Ecto neural progenitor cell (in vitro differentiated cells): ENCODE data around the gene ZBED1.
"Not testable (repeated sequence)": the region's sequence is repeated elsewhere in the genome, so short reads cannot be mapped to it uniquely, and the experiment has no call there.

Source experiments
- DNase-seq: peaks from one replicate; pipeline ENCODE4 v3.0.0-alpha.2; 2018; ENCODE audit warnings: low spot score

Gene ZBED1

DNA sequence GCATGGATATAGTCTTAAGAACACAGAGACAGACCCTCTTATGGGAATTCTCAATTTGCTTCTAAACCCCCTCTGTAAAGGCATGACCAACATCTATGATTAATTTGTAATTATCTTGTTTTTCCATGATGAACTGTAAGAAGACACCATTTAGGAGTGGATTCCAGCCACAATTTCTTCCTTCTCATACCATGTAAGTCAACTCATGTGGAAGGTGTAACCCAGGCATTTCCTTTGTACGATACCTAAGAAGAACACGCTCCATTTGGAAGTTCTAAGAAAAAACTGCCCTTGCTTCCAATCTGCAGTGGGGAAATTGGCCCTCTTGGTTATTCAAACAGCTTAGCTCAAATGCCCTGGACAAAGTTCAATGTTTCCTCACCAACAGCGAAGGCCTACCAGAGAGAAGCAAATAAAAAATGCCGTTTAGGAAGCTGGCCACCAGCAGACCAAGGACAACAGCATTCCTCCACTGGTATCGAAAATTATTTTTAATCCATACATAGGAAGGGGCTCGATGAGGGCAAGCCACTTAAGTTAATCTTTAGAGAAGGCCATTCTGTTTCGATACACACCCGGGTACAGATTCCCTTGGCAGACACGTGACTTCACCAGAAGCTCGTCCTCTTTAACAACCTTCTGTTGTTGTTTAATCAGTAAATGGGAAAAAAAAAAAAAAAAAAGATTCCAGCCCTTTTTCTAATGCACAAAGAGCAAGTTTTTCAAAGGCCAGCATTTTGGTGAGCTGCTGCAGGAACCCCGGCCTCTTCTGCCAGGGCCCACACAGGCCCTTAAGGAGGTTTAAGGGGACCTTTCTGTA is 2.6 kb downstream of the ZBED1 start:
- no peak for DNase-seq

DNA sequence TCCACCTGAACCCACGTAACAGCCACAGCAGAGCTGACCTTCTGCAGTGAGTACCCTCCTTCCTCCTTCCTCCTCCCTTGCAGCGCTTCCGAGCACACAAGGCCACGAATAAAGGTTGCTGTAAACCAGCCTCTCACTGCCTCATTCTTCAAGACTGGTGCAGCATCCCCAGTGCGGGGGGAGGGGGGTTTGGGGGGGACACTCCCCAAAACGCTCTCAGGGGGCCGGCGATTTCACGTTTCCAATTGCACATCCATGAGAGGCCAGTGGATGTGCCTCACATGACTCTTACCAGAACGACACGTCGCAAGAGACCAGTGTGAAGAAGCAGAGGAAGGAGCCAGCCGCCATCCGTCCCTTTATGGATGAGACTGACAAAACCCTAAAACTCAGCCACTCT is 5.2 kb downstream of the ZBED1 start:
- peak; percentile 34 for DNase-seq

DNA sequence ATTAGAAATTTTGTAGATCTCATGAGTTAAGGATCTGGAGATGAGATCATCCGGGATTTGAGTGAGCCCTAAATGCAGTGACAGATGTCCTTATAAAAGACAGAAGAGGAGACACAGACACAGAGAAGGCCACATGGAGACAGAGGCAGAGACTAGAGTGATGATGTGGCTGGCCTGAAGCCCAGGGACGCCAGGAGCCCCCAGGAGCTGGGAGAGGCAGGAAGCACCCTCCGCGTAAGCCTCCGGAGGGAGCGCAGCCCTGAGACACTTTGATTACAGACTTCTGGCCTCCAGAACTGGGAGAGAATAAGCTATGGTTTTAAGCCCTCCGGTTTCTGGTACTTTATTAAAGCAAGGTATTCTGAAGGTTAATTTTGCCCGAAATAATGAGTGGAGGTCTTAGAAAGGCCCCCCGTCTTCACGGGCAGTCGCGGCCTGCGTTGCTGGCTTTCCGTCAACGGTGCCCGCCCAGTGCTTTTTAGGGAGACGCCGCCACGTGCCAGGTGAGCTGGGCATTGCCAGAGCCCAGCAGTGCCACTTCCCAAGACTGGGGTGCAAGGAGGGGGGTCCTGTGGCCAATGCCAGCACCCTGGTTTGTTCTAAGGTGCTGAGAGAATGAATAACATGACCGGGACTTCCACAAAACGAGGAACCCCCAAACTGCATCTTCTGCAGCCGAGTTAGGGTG is 8.1 kb downstream of the ZBED1 start:
- peak; percentile 35 for DNase-seq

DNA sequence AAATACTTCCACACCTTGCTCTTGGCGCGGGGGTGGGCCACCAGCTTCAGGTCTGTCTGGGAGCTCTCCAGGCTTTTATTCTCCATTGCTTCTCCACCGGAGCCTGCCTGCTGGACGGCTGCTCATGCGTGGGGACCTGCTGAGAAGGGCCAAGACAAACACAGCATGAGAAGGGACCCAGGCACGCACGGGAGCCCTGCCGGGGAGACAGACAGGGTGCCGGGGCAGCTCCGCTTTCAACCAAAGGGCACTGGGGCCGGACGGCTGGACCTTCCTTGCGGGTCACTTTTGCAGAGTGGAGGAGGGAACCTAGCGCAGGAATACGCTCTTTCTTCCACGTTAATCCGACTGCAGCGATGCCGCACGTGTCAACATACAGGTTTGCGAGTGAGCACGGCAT is 10.1 kb downstream of the ZBED1 start:
- no peak for DNase-seq

DNA sequence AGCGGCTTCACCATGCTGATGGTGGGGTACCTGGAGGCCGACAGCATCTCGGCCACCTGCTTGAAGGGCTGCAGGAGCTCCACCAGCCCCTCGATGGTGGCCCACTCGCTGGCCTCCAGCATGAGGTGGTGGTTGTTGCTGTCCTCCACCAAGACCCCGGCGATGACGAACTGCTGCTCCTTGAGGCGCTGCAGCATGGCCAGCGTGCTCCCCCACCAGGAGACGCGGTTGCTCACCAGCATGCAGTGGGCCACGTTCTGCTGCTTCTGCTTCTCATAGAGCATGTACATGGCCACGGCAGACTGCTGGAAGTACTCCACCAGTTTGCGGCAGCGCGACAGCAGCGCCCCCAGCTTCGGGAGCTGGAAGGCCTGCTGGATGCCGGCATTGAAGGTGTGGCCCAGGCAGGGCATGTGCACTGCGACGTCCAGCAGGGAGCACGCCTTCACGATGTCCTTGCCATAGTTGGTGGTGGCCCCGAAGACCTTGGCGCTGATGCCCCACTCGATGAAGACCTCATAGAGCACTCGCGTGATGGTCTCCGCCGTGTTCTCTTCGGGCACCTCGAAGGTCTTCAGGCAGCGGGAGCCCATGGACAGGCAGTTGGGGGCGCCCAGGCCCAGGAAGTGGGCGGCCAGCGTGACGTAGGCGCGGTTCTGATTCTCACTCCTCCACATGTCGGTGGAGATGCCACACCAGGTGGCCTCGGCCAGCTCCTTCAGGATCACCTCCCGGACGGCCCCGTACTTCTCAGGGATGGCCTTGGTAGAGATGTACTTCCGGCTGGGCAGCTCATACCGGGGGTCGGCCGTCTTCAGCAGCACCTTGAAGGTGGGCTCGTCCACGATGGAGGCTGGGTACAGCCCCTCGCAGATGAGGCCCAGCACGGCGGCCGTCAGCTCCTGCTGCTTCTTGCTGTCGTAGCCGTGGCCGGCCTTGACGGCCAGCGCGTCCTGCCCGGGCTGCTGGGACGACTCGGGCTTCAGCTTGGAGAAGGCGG is 11.0 kb downstream of the ZBED1 start:
- no peak for DNase-seq

DNA sequence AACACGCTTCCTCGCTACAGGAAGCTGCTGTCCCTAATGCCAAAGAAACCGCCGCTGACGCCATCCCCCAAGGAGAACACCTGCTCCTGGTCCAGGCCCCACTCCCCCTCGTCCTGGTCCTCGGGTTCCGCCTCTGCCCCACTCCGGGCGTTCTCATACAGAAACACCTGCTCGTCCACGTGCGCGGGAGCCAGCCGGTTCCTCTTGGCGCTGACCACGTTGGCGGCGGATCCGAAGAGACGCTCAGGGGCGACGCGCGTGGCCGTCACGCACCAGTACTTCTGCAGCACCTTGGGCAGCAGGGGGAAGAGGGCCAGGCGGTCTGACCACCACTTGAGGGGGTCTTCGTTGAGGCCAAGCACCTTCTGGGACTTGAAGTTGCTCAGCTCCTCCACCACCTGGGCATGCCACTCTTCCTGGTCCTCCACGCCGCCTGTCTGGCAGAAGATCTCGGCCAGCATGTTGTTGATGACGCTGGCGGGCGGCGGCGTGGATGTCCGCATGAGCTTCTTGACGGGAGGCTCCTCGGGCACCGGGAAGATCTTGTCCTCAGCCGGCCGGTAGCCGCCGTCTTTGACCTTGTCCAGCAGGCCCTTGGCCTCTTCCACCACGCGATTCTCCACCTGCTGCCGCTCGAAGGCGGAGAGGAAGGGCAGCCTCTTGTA is 12.0 kb downstream of the ZBED1 start:
- DNase-seq, result no peak

DNA sequence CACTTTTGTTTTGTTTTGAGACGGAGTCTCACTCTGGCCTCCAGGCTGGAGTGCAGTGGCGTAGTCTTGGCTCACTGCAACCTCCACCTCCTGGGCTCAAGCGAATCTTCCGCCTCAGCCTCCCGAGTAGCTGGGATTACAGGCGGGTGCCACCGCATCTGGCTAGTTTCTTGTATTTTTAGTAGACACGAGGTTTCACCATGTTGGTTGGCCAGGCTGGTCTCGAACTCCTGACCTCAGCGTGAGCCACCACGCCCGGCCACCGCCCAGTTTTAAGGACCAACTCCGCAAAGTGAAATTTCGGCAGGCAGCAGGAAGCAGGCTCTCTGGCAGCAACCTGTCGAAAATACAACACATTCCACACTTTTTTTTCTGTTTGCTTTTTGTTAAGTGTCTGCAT is 13.4 kb downstream of the ZBED1 start:
- DNase-seq, result no peak

DNA sequence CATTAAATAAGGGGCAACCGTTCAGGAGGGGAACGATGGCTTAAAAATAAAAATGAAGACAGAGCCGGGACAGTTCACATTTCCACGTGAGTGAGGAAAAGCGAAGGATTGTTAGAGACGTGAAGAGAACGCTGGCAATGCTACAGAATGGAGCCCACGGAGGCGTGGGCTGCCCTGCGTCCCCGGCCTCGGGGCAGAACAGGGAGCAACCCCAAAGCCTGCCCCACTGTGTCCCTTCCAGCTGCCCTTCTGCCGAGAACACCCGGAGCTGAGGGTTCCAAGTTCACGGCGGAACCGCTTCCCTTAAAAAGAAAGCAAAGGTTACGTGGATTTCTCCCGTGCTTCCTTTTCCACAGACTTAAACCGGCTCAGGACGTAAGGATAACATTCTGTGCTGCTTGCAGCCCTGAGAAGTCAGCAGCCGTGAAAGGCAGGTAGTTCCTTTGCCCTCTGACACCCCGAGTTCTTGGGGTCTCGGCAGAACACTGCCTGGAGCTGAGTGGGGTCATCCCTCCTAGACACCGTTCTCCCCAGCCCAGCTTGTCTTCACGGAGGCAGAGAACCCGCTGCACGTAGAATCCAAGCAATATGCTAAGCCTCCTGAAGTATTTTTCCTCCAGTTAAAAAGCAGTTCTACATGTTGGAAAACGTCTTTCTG is 14.2 kb downstream of the ZBED1 start:
- no peak for DNase-seq

DNA sequence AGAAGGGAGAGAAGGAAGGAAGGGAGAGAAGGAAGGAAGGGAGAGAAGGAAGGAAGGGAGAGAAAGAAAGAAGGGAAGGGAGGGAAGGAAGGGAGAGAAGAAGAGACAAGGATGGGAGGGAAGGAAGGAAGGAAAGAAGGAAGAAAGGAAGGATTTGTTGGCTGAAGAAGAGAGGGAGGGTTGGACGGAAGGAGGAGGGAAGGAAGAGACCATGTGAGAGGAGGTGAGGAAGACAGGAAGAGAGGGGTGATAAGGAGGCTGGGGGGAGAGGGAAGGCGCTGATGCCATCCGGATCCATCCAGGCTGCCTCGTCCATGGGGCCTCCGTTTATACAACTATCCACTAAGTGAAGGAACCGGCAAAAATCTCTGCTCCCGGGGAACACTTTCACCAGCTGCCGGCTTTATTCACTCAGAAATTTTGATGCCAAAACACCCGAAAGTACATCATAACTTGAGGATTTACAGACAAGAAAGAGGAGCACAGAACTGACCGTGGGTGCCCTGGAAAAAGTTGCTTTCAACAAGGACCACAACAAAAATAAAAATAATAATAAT is 14.9 kb downstream of the ZBED1 start:
- DNase-seq, result no peak

DNA sequence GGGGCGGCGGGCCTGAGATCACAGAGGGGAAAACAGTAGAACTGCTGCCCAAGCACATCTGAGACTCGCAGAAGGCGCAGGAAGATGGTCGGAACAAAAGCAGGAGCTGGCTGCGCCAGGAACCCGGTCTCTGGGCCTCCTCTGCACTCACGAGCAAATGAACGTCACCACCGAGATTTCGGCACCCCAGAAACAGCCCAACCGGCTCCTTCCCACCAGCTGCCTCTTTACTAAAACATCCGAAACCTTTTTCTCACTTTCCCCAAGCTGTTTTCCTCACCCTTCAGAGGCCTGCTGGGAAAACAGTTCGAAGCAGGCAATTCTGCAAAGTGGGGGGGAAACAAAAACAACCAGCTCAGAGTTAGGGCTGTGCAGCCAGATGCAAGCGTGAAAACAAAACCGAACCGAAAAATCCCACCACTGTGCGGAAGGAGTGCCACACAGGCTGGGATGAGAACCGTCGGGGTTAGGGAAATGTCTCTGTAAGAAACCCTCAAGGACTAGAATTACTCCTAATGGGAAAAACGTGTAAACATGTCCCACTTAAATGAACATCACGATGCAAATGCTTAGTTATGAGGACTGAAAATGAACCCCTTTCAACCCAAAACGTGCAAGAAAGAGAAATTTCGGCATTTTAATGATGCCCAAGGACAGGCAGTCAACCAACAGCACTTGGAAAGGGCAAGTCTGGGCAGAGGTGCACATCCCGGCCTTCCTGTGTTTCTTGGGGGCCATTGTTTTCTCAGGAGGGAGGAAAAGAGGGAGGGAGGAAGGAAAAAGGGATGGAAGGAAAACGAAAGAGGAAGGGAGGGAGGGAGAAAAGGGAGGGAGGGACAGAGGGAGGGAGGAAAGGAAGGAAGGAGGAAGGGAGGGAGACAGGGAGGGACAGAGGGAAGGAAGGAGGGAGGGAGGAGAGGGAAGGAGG is 15.8 kb downstream of the ZBED1 start:
- DNase-seq, result no peak

DNA sequence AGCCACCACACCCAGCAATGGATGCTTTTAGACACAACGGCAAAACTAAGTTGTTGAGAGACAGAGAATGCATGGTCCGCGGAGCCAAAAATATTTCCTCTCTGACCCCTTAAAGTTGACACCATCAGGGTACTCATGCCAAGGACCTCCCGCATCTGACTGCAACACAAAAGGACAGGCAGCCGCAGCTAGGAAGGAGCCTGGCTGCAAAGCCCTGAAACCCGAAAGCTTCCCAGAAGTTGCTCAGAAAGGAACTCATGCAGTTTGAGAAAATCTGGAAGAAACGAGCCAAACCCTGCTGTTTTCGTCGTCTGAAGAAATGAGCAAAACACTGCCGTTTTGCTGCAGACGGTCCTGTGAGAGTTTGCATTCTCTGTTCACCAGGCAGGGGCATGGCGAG is 16.5 kb downstream of the ZBED1 start:
- no peak for DNase-seq

DNA sequence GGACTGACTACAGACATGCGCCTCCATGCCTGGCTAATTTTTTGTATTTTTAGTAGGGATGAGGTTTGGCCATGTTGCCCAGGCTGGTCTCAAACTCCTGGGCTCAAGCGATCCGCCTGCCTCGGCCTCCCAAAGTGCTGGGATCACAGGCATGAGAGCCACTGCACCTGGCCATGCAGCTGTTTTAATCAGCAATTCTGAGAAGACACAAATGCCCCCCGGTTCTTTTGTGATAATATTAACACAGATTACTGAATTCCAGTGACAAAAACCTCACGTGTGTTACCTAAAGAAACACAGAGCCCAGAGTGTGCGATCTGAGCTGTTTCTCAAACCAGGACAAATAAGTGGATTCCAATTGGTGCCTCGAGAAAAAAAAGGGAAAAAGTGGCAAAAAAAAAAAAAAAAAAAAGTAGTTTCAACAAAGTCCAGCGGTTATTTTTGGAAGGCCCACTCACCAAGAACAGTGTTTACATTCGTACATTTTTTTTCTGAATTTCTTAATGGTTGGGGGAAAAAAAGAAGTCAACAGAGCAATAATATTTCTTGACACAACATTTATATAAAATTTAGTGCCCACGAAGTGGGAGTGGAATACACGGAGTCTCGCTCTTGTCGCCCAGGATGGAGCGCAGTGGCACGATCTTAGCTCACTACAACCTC is 17.2 kb downstream of the ZBED1 start:
- peak; percentile 18 for DNase-seq

DNA sequence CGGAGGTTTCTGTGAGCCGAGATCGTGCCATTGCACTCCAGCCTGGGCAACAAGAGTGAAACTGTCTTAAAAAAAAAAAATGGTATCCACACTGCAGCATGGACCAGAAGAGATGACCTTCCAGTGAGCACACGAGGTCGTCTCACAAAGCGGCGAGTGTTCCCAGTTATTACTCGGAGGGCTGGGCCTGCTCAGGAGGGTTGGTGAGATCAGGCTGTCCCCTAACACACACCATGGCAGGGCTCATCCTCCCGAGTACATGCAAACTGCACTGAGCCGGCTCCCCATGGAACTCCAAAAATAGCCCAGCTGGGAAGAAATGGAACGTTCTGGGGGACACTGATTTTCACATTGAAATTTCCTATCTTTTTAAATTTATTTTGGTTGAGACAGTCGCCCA is 19.2 kb downstream of the ZBED1 start:
- DNase-seq, result peak; percentile 16

DNA sequence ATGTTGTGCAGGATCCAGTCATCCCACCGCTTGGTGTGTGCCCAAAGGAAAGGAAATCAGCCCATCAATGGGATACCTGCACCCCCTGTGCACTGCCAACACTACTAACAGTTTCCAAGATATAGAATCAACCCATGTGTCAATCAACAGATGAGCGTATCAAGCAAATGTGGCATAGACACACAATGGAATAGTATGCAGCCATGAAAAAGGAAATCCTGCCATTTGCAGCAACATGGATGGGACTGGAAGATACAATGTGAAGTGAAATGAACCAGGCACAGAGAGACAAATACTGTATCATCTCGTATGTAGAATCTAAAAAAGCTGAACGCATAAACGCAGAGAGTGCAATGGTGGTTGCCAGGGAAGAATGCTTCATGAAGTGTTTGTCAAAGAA is 20.8 kb downstream of the ZBED1 start:
- DNase-seq, result not testable (repeated sequence)

DNA sequence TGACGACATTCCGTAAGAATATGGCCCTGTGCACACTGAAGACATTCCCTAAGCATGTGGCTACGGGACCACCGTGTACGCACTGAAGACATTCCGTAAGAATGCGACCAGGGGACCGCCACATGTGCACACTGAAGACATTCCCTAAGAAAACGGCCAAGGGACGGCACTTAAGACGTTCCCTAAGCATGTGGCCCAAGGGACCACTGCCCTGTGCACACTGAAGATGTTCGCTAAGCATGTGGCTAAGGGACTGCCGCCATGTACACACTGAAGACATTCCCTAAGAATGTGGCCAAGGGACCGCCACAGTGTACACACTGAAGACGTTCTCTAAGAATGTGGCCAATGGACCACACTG is 21.4 kb downstream of the ZBED1 start:
- no peak for DNase-seq

DNA sequence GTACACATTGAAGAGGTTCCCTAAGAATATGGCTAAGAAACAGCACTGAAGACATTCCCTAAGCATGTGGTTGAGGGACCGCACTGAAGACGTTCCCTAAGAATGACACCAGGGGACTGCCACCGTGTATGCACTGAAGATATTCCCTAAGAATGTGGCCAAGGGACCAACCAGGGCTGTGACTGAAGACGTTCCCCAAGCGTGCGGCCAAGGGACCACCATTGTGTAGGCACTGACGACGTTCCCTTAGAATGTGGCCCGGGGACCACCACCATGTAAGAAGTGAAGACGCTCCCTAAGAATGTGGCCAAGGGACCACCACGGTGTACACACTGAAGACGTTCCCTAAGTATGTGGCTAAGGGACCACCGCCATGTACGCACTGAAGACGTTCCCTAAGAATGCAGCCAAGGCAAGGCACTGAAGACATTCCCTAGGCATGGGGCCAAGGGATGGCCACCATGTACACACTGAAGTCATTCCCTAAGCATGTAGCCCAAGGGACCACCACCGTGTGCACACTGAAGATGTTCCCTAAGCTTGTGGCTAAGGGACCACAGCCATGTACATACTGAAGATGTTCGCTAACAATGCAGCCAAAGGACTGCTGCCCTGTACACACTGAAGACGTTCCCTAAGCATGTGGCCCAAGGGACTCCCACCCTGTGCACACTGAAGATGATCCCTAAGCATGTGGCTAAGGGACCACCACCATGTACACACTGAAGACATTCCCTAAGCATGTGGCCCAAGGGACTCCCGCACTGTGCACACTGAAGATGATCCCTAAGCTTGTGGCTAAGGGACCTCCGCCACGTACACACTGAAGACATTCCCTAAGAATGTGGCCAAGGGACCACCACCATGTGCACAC is 22.0 kb downstream of the ZBED1 start:
- DNase-seq, result peak; percentile 36

DNA sequence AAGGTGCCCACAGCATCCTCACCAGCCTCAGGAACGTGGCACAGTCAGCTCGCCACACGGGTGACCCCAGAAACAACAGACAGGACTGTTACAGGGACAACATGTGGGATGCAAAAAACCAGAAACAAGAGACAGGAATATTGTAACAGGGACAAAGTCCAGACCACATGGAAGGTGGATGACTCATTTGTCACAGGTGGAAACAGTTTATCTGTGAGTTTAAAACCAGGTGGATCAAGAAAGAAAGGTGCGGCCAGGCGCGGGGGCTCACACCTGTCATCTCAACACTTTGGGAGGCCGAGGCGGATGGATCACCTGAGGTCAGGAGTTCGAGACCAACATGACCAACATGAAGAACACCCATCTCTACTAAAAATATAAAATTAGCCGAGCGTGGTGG is 23.5 kb downstream of the ZBED1 start:
- DNase-seq, result peak; percentile 8

DNA sequence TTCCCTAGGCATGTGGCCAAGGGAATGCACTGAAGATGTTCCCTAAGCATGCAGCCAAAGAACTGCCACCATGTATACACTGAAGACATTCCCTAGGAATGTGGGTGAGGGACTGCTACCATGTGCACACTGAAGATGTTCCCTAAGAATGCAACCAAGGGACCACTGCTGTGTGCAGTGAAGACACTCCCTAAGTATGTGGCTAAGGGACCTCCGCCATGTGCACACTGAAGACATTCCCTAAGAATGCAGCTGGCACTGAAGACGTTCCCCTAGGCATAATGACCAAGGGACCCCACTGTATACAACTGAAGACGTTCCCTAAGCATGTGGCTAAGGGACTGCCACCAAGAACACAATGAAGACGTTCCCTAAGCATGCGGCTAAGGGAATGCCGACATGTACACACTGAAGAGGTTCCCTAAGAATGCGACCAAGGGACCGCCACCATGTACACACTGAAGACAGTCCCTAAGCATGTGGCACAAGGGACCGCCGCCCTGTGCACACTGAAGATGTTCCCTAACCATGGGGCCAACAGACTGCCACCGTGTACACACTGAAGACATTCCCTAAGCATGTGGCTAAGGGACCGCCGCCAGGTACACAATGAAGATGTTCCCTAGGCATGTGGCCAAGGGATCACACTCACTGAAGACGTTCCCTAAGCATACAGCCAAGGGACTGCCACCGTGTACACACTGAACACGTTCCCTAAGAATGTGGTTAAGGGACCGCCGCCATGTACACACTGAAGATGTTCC is 25.6 kb downstream of the ZBED1 start:
- peak; percentile 27 for DNase-seq
